ENCODE data around the gene FPR3.

FPR3 gene

DNA sequence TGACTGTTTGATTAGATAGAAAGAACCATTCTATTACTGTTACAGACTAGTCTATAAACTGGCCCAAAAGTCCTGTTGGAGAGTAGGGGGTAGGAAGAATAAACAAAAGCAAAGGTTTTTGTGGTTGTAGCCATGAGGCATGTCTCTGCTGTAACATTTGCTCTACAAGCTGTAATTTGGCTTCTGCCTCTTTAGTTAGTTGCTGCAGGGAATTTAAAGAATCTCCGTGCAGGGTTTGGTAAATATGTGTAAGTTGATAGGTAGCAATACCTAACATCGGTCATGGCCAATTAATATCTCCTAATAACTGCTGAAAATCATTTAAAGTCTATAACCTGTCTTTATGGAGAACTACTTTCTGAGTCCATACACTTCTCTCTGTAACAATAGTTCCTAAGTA lies 13.0 kb downstream of the FPR3 start:
- DNase-seq = no peak

DNA sequence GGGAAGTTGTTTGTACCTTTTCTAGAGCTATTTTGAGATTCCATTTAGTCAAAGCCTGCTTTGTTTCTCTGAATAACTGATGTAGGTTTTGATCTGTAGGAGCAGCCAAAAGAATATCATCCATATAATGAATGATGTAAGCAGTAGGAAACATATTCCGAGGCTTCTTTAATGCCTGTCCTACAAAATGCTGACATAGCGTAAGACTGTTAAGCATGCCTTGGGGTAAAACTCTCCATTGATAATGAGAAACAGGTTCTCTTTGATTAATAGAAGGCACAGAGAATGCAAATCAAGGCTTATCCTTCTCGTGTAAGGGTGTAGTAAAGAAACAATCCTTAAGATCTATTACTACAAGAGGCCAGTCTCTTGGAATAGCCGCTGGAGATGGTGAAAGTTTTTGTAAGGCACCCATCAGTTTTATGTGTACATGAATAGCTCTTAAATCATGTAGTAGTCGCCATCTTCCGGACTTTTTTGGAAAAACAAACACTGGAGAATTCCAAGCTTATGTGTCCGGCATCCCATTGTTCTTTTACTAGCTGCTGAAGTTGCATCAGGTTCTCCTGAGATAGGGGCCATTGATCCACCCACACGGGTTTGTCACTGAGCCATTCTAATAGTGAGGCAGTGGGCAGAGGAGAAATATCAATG lies 13.5 kb downstream of the FPR3 start:
- DNase-seq = no peak

GRCh38 chr19:51809787-51810186 lies 14.8 kb downstream of the FPR3 start:
- DNase-seq = no peak

DNA sequence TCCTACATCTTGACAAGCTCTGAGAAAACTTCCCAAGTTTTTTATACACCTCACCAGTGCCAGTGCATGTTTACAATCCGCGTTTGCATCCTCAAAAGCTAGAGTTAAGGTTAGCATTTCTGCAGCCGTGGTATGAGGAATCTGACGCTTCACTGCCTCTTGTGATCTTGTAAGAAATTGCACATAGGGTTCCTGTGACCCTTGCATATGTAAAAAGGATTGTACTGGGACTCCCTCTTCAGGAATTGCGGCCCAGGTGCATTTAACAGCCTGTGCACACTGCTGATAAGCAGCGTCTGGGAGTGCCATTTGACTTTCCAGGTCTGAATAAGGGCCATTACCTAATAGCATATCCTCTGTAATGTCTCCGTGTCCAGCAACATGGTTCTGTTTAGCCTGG lies 15.3 kb downstream of the FPR3 start:
- DNase-seq = no peak

DNA sequence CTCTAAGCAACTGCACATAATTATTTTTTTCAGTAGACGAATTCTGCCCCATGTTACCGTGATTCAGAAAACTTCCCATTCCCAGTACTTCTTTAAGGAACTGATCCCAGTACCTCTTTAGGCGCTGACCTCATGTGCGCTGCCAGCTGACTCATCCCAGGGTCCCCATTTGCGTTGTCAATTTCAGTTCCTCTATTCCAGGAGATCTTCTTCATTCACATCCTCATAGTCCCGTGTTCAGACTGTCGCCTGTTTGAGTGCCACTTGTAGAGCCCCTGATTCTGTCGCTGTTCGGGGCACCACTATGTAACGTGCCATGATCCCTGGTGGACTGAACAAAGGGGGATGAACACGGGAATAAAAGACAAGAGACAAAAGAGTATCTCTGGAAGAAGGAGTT lies 16.4 kb downstream of the FPR3 start:
- DNase-seq = no peak

DNA sequence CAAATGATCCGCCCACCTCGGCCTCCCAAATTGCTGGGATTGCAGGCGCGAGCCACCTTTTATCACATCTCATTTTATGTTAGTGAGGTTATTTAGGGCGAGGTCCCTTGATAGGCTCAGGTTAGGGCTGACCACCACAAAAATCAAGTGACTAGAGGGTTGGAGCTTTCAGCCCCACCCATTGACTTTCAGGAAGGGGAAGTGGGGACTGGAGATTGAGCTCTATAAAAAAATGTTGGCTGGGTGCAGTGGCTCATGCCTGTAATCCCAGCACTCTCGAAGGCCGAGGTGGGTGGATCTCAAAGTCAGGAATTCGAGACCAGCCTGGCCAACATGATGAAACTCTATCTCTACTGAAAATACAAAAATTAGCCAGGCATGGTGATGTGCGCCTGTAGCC lies 20.1 kb downstream of the FPR3 start:
- no peak for DNase-seq

- DNase-seq = no peak
Measured at GRCh38 chr19:51816711-51817110, 21.8 kb downstream of the FPR3 start.

GRCh38 chr19:51820011-51820410 lies 25.1 kb downstream of the FPR3 start:
- DNase-seq = no peak

DNA sequence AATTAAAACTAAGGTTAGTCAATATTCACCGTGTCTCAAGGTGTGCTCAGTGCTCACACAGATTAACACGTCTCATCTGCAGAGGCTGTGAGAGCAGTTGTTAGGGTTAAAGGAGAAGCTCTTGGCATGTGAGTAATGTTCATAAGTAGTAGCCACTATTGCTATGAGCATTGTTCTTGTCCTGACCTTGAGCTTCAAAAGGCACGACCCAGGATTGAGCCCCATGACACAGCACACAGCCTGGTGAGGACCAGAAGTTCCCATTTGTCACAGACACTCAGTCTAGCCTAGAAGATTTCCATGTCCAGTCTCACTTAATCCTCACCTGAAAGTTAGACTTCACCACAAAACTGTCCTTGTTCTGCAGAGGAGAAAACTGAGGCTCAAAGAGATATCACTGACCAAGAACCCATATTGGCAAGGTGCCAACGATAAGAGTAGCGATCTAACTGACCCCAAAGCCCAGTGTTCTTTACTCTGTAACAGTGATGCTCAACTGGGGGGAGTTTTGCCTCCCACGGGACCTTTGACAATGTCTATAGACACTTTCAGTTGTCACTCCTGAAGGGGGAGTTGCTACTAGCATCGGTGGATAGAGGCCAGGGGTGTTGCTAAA lies 26.0 kb downstream of the FPR3 start:
- DNase-seq = no peak

- no peak for DNase-seq
Measured at GRCh38 chr19:51821456-51821855, 26.5 kb downstream of the FPR3 start.

- DNase-seq = no peak
Measured at GRCh38 chr19:51821921-51822320, 27.0 kb downstream of the FPR3 start.

DNA sequence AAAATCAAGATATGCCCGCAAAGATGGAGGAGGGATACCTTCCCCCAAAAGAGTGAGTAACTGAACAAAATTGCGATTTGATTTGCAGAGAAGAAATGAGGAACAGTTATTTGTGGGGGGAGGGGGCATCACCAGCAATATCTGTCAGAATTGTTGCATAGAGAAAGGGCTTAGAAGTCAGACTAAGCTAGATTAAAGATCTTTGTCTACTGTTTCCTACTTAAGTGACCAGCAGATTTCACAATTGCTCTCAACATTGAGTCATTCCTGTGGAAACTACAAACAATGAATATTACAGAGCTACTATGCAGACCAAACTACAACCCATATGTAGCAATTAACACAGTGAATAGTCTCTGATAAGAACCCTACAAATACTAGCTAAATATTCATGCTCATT lies 27.4 kb downstream of the FPR3 start:
- no peak for DNase-seq

DNA sequence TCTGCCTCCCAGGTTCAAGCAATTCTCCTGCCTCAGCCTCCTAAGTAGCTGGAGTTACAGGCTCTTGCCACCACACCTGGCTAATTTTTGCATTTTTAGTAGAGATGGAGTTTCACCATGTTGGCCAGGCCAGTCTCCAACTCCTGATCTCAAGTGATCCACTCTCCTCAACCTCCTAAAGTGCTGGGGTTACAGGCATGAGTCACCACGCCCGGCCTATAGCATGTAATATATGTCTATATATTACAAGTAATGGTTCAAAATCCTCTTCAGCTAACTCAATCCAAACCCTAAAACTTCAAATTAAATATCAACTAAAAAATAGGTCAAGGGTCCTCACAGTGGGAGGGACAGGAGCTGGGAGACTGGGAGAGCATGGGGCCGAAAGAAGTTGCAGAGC lies 28.0 kb downstream of the FPR3 start:
- DNase-seq = no peak

- no peak for DNase-seq
Measured at GRCh38 chr19:51824281-51825005, 29.5 kb downstream of the FPR3 start.

DNA sequence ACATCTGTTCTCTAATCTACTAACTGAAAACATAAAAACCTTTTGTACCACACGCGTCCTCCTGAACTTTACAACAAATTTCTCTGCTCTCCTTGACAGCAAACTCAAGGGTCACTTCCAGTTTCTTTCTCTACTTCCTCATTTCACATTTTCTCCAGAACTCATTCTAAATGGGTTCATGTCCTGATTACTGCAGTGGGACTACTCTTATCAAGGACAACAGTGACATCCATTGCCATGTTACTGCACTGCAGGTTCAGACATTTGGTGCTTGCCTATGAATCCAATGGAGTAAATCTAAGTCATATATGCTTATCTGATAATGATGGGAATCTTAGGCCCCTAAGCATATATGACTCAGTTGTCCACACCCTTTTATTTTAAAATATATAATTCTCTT lies 35.3 kb downstream of the FPR3 start:
- DNase-seq = no peak

DNA sequence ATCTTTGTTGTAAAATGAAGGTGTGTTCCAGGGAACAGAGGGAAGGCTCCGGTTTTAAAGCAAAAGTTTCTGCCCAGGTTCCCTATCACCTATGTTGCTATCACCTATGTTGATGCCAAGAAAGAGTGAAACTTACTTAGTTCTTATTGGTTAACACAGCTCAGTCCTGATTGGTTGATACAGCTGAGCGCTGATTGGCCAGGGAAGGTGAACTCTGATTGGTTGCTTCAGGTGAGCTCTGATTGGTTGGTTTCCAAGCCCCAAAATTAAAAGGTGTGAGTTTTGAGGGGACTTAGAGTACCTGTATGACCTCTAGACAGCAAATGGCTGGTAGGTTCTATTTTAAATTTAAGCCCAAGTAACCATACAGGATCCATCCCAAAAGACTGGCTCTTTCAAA lies 42.2 kb downstream of the FPR3 start:
- DNase-seq = no peak

GRCh38 chr19:51861870-51862622 lies 67.1 kb downstream of the FPR3 start:
- no peak for DNase-seq

- DNase-seq = no peak
Measured at GRCh38 chr19:51873097-51873496, 78.1 kb downstream of the FPR3 start.
